Fibroblast of the aortic adventitia (primary cell): ENCODE data around the gene ASAP3. TPM values are rescaled to one million over a fixed set of nuclear protein-coding genes. Genes with fewer than 3 reads are reported as not detected.

Source experiments
- DNase-seq: peaks from one replicate; pipeline ENCODE4 v3.0.0-alpha.2; 2010; ENCODE audit warnings: low read depth
- H3K4me3 ChIP-seq: 2 replicates; pipeline ENCODE4 v1.5.1; 2011; ENCODE audit warnings: low read depth, mild to moderate bottlenecking, control low read depth, low read length, moderate library complexity
- CTCF ChIP-seq: IDR thresholded peaks from 2 replicates; pipeline ENCODE4 v1.5.1; 2011; ENCODE audit warnings: mild to moderate bottlenecking, low read length, control low read depth, inconsistent platforms; ENCODE audit not compliant: insufficient read depth
- total RNA-seq: library from RNA; depleted of rRNA; stranded (reverse); fragments of >200 nt; gene quantifications from 2 replicates; pipeline ENCODE4 v1.2.3, GENCODE V29; 2012; ENCODE audit warnings: low replicate concordance

The ASAP3 gene
- total RNA-seq, 1 donor, result 46.9 TPM

DNA sequence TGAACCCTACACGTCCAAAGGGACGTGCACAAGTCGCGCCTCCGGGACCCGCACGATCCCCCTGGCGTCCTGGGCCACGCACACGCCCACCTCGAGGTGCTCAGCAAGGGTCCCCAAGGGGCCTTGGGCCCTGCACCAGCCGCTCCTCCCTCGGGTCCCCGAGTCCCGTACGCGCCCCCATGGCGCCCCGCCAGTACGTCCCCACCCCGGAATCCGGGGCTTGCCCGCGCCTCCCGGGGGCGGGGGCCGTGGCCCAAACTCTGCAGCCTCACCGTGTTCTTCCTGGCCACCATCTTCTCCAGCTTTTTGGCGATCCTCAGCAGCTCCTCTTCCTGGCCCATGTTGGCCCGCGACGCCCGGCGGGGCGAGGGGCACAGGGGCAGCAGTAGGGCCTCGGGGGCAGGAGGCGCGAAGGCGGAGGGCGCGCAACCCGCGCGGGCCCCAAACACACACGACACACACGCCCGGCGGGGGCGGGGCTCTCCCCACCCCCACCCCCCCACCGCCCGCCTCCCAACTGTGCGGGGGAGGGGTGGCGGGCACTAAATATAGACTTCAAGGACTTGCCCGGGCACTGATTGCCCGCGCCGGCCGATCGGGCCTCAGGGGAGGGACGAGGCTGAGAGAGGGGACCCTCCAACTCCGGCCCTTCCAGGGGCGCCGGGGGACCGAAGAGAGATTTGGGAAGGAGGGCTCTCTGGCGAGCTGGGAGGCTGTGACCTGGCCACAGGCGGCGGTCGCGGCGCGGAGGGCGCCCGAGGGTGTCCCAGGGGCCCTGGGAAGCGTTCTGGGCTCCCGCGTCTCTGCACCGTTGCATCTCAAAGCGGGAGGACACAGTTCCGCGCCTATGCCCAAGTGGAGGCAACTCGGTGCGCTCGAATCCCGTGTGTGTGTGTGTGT lies 59.4 kb downstream of the ASAP3 start, which contains the start of gene TCEA3:
Gene TCEA3, minus strand, starts transcription at position 456 of the 900 bp plus-strand sequence. Its CDS starts 115 bp downstream, at position 341.
- no peak for DNase-seq
- no peak for TF ChIP-seq CTCF
- H3K4me3 ChIP-seq, result peak within 1 kb of the TSS; percentile 53

GRCh38 chr1:23423415-23424292 lies 60.3 kb downstream of the ASAP3 start:
- DNase-seq, result no peak
- H3K4me3 ChIP-seq, result peak overlapping the region; percentile 53
- TF ChIP-seq CTCF, result no peak

- peak; percentile 46 for DNase-seq
- TF ChIP-seq CTCF, result no peak
- H3K4me3 ChIP-seq, result no peak overlapping the region
Measured at GRCh38 chr1:23422941-23423340, 61.0 kb downstream of the ASAP3 start.

DNA sequence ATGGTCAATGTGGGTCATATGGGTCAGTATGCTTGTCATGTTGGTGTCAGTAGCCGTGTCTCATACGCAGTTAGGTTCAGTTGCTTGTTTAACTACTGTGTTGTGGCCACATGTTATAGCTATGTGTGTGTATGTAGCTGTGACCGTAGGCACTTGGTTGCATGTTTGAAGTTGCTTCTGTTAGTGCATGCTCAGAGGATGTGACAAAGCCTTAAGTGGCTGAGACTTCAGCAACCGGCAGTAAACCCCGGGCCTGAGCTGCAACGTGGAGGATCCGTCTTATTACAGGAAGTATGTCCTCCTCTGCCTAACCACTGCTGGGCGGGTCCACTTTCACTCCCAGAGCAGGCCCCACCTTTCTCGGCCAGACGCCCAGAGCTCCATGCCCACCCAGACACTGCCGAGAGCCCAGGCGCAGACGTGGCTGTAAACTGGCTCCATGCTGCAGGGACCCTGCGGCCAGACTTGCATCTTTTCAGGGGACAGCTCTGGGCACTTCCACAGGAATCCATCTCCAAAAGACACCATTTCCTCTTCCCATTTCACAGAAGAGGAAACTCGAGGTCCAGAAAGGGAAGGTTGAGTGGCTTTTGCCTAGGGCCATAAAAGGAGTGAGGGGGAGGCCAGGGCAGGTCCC lies 61.6 kb downstream of the ASAP3 start:
- peak; percentile 83 for DNase-seq
- no peak for TF ChIP-seq CTCF
- H3K4me3 ChIP-seq, result peak overlapping the region; percentile 10

GRCh38 chr1:23421753-23422240 lies 62.2 kb downstream of the ASAP3 start:
- DNase-seq, result peak; percentile 85
- peak overlapping the region; percentile 10 for H3K4me3 ChIP-seq
- TF ChIP-seq CTCF, result peak; percentile 43

DNA sequence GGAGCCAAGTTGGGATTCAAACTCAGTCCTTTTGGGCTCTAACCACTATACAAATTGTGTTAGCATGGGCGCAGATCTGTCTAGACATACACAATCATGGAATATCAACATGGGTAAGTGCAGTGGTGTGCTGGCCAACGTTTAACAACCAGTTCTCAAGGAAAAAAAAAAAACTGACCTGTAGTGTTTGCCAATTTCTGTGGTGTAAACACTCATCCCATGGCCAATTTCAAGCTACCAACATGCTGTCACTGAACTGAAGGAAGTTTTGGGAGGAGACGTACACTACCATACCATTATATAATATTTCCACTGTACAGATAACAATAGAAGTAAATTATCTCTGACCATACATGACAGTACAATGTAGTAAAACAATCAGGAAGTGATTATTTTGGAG lies 62.6 kb downstream of the ASAP3 start:
- DNase-seq, result no peak
- no peak for TF ChIP-seq CTCF

More for the DNA sequence above, 62.6 kb downstream of the ASAP3 start:
- H3K4me3 ChIP-seq, result no peak overlapping the region
